ENCODE data around the gene TYW1B.
"Not testable (repeated sequence)": the region's sequence is repeated elsewhere in the genome, so short reads cannot be mapped to it uniquely, and the experiment has no call there.

GRCh38 chr7:72720890-72721289 is 107.1 kb downstream of the TYW1B start:
- not testable (repeated sequence) for TF ChIP-seq CTCF, POLR2A (IDR thresholded peaks at IDR 0.05)
